SK-N-SH (cell line): ENCODE results near the gene NIPA2. TPM values are rescaled to one million over a fixed set of nuclear protein-coding genes. Genes with fewer than 3 reads are reported as not detected.

Source experiments
- CTCF ChIA-PET: fragments of 300-600, 350-600 bp; formaldehyde crosslinking; extraction: SDS; loops from one replicate; lab custom pipeline; 2021; lab: Yijun Ruan, JAX
- POLR2A ChIA-PET: fragments of 350-600 bp; sonication (Branson Sonifier 250); formaldehyde crosslinking; extraction: SDS; loops from one replicate; lab custom pipeline; 2020; ENCODE audit warnings: antibody characterized with exemption, inconsistent platforms; lab: Yijun Ruan, JAX
- DNase-seq: peaks from one replicate; pipeline ENCODE4 v3.0.0; 2012
- H2AFZ ChIP-seq: fragments of 200-600 bp; sonication (generic); 2 replicates; pipeline ENCODE4 v1.8.1; 2016; ENCODE audit warnings: antibody characterized with exemption, mild to moderate bottlenecking, low read depth
- H3F3A ChIP-seq: fragments of 200-600 bp; sonication (generic); replicated peaks from 2 replicates; pipeline ENCODE3; 2016; ENCODE audit warnings: antibody characterized with exemption, mild to moderate bottlenecking; ENCODE audit not compliant: insufficient read depth
- H3K27ac ChIP-seq, 2 experiments: fragments of 200-500 bp in 1 of 2; fragments of 200-600 bp in 1 of 2; sonication (Bioruptor generic) in 1 of 2; sonication (generic), shearing (Covaris generic) in 1 of 2; 2 replicates each; pipeline versions ENCODE4 v1.5.1 to v1.6.1; 2014 to 2016; ENCODE audit warnings: low read depth in 2 of 2, inconsistent platforms in 1 of 2, low read length in 1 of 2, mild to moderate bottlenecking in 1 of 2, mixed read lengths in 1 of 2
- H3K27me3 ChIP-seq: fragments of 200-600 bp; sonication (generic), shearing (Covaris generic); 2 replicates; pipeline ENCODE4 v1.6.1; 2016; ENCODE audit warnings: mixed run types; ENCODE audit not compliant: insufficient read depth
- H3K36me3 ChIP-seq, 2 experiments: fragments of 200-500 bp in 1 of 2; fragments of 200-600 bp in 1 of 2; sonication (Bioruptor generic) in 1 of 2; sonication (generic) in 1 of 2; replicated peaks in 1 of 2; 2 replicates each; pipeline versions ENCODE3 to v1.5.1; 2014 to 2016; ENCODE audit warnings: low read length in 1 of 2, mild to moderate bottlenecking in 1 of 2; ENCODE audit not compliant: insufficient read depth in 2 of 2, control insufficient read depth in 1 of 2
- H3K4me1 ChIP-seq, 2 experiments: fragments of 200-500 bp in 1 of 2; fragments of 200-600 bp in 1 of 2; sonication (Bioruptor generic) in 1 of 2; sonication (generic), shearing (Covaris generic) in 1 of 2; 2 replicates each; pipeline versions ENCODE4 v1.5.1 to v1.6.1; 2014 to 2016; ENCODE audit warnings: low read depth in 1 of 2, low read length in 1 of 2, mixed run types in 1 of 2; ENCODE audit not compliant: insufficient read depth in 2 of 2, control insufficient read depth in 1 of 2
- H3K4me2 ChIP-seq: fragments of 200-600 bp; sonication (generic), shearing (Covaris generic); 2 replicates; pipeline ENCODE4 v1.6.1; 2017; ENCODE audit warnings: mixed run types
- H3K4me3 ChIP-seq, 2 experiments: fragments of 200-500 bp in 1 of 2; fragments of 200-600 bp in 1 of 2; sonication (Bioruptor generic) in 1 of 2; sonication (generic), shearing (Covaris generic) in 1 of 2; 2 replicates each; pipeline versions ENCODE4 v1.5.1 to v1.8.1; 2014 to 2016; ENCODE audit warnings: low read depth in 2 of 2, inconsistent platforms in 1 of 2, low read length in 1 of 2, mild to moderate bottlenecking in 1 of 2, mixed read lengths in 1 of 2, moderate library complexity in 1 of 2
- H3K79me2 ChIP-seq: fragments of 200-600 bp; sonication (generic); 2 replicates; pipeline ENCODE4 v1.8.1; 2017; ENCODE audit warnings: mild to moderate bottlenecking; ENCODE audit not compliant: insufficient read depth
- H3K9ac ChIP-seq: fragments of 200-600 bp; sonication (generic); 2 replicates; pipeline ENCODE4 v1.6.1; 2017; ENCODE audit warnings: mixed run types
- H3K9me2 ChIP-seq: fragments of 200-600 bp; sonication (generic); 2 replicates; pipeline ENCODE4 v1.6.1; 2017; ENCODE audit warnings: mixed run types
- H3K9me3 ChIP-seq: fragments of 200-600 bp; sonication (generic); 2 replicates; pipeline ENCODE4 v1.6.1; 2017; ENCODE audit warnings: mixed run types, mild to moderate bottlenecking, moderate library complexity
- H4K20me1 ChIP-seq: fragments of 200-600 bp; sonication (generic); 2 replicates; pipeline ENCODE4 v1.6.1; 2017; ENCODE audit warnings: mild to moderate bottlenecking, mixed run types; ENCODE audit not compliant: insufficient read depth
- CHD2 ChIP-seq: fragments of 150-350 bp; IDR thresholded peaks from 2 replicates; pipeline ENCODE4 v1.6.1; 2018; ENCODE audit warnings: low read length; ENCODE audit not compliant: partially characterized antibody
- CTCF ChIP-seq: fragments of 200-600 bp; sonication (generic); IDR thresholded peaks from 2 replicates; pipeline ENCODE4 v1.6.1; 2017; ENCODE audit warnings: antibody characterized with exemption, mild to moderate bottlenecking, moderate library complexity
- ELF1 ChIP-seq: IDR thresholded peaks from 2 replicates; pipeline ENCODE4 v1.4.0; 2012
- EZH2phosphoT487 ChIP-seq: fragments of 200-600 bp; sonication (generic); IDR thresholded peaks from 2 replicates; pipeline ENCODE4 v1.6.1; 2017; ENCODE audit warnings: low read depth, mixed run types, mild to moderate bottlenecking, antibody characterized with exemption, moderate library complexity, borderline replicate concordance
- FOXJ3 ChIP-seq: sonication (generic); formaldehyde crosslinking; IDR thresholded peaks from 2 replicates; pipeline ENCODE4 v1.5.1; 2020; ENCODE audit warnings: mild to moderate bottlenecking, missing genetic modification reagents
- JUND ChIP-seq: IDR thresholded peaks from 2 replicates; pipeline ENCODE4 v1.4.0; 2012
- NRF1 ChIP-seq: IDR thresholded peaks from 2 replicates; pipeline ENCODE4 v1.6.1; 2012; ENCODE audit warnings: low read depth, mild to moderate bottlenecking, low read length
- PBX3 ChIP-seq: IDR thresholded peaks from 2 replicates; pipeline ENCODE4; 2012
- POLR2AphosphoS5 ChIP-seq: IDR thresholded peaks from 2 replicates; pipeline ENCODE4 v1.6.1; 2012; ENCODE audit warnings: low read depth, low read length
- RCOR1 ChIP-seq: fragments of 150-350 bp; IDR thresholded peaks from 2 replicates; pipeline ENCODE4 v1.6.1; 2017; ENCODE audit warnings: antibody characterized with exemption, low read length
- USF2 ChIP-seq: fragments of 150-350 bp; IDR thresholded peaks from 2 replicates; pipeline ENCODE4 v1.6.1; 2017; ENCODE audit warnings: antibody characterized with exemption, low read length, low read depth, borderline replicate concordance
- ZBTB33 ChIP-seq: IDR thresholded peaks from 2 replicates; pipeline ENCODE4 v1.4.0; 2012; ENCODE audit warnings: low read depth, borderline replicate concordance
- WGBS: methylation state at CpG from one replicate; pipeline ENCODE4 v1.1.6; 2017; ENCODE audit warnings: low lambda C conversion rate; 5-methylcytosine and 5-hydroxymethylcytosine counted together
- polyA plus RNA-seq, 3 experiments: library from polyadenylated mRNA; depleted of rRNA; stranded (reverse); fragments of >200 nt; gene quantifications; 2 replicates each; pipeline ENCODE4 v1.2.3, GENCODE V29; 2012

Gene NIPA2
- polyA plus RNA-seq, 1 of the 3 experiments (the other 2 are of a cell fraction) = 32.0 TPM

GRCh38 chr15:22883196-22883595, 44.7 kb downstream of the NIPA2 start:
- no peak overlapping the region for H3K4me2 ChIP-seq
- TF ChIP-seq POLR2AphosphoS5 (no peak), RCOR1 (no peak), CHD2 (no peak), EZH2phosphoT487 (no peak), PBX3 (no peak), JUND (no peak), NRF1 (no peak), USF2 (no peak), ELF1 (no peak)
- TF ChIP-seq, all 33 proteins: peak for 0
- Histone ChIP-seq H3K27ac (no peak overlapping the region), H3K9ac (no peak overlapping the region), H3F3A (peaks cover 5% of the 10 kb centered on the region), H3K9me3 (no peaks in the 10 kb centered on the region), H3K36me3 (peaks cover 21 to 33% of the 10 kb centered on the region in 2 experiments), H2AFZ (no peak overlapping the region), H3K9me2 (no peaks in the 10 kb centered on the region), H3K79me2 (peaks cover 4% of the 10 kb centered on the region; the same call in 1 of the 2 replicates), H3K27me3 (no peaks in the 10 kb centered on the region), H3K4me3 (no peak overlapping the region), H4K20me1 (peaks cover 12% of the 10 kb centered on the region), H3K4me1 (peaks cover 1 to 8% of the 10 kb centered on the region in 2 experiments; a peak in 2 of 4 replicates)
- ChIA-PET POLR2A (no interaction called here), CTCF (no interaction called here)
- DNase-seq = no peak
- 96% methylated on average over 13 of the region's 13 CpGs for WGBS

GRCh38 chr15:22884344-22884743, 45.9 kb downstream of the NIPA2 start:
- POLR2A ChIA-PET = no interaction called here
- WGBS = 80% methylated on average over 1 of the region's 1 CpG
- CTCF ChIA-PET = no interaction called here
- H3F3A ChIP-seq = peaks cover 14% of the 10 kb centered on the region
- no peaks in the 10 kb centered on the region for H3K27me3 ChIP-seq
- DNase-seq = no peak
- no peak overlapping the region for H2AFZ ChIP-seq
- no peaks in the 10 kb centered on the region for H3K9me3 ChIP-seq
- peaks cover 4% of the 10 kb centered on the region; the same call in 1 of the 2 replicates for H3K79me2 ChIP-seq
- peak; percentile 27; the same call in 1 of the 2 replicates for TF ChIP-seq CTCF
- TF ChIP-seq FOXJ3 (CRISPR knock-in tag) = no peak
- no peak for TF ChIP-seq ZBTB33
- H3K4me3 ChIP-seq = no peak overlapping the region
- no peak overlapping the region for H3K4me2 ChIP-seq
- no peaks in the 10 kb centered on the region for H3K9me2 ChIP-seq
- H3K9ac ChIP-seq = no peak overlapping the region
- H3K4me1 ChIP-seq = peaks cover 0 to 8% of the 10 kb centered on the region in 2 experiments; a peak in 1 of 4 replicates
- no peak overlapping the region for H3K27ac ChIP-seq
- peaks cover 21 to 28% of the 10 kb centered on the region in 2 experiments for H3K36me3 ChIP-seq
- H4K20me1 ChIP-seq = peaks cover 12% of the 10 kb centered on the region
